OCI-LY7 (cell line): ENCODE measurements around the gene SLC30A7. TPM values are rescaled to one million over a fixed set of nuclear protein-coding genes. Genes with fewer than 3 reads are reported as not detected.
"Not testable (repeated sequence)": the region's sequence is repeated elsewhere in the genome, so short reads cannot be mapped to it uniquely, and the experiment has no call there.

Experiments used
- BruUV-seq: library from RNA; stranded (reverse); fragments of 400-500 nt; replicated peaks from 2 replicates; lab custom pipeline; 2021; lab: Mats Ljungman, UMichigan
- CTCF ChIA-PET: fragments of 300-600 bp; sonication (Branson Sonifier 250); formaldehyde crosslinking; loops from one replicate; lab custom pipeline; 2022; ENCODE audit warnings: antibody characterized with exemption; ENCODE audit not compliant: unreplicated experiment; lab: Charles Lee
- POLR2A ChIA-PET: fragments of 300-600 bp; sonication (Branson Sonifier 250); formaldehyde crosslinking; loops from one replicate; lab custom pipeline; 2022; ENCODE audit warnings: antibody characterized with exemption; lab: Charles Lee
- DNase-seq: peaks from one replicate; pipeline ENCODE4 v3.0.0-alpha.2; 2015; ENCODE audit warnings: low spot score
- H2AFZ ChIP-seq: fragments of 200-600 bp; sonication (generic), shearing (Covaris generic); 2 replicates; pipeline ENCODE4 v1.6.1; 2014; ENCODE audit warnings: mild to moderate bottlenecking, antibody characterized with exemption, low read length, moderate library complexity
- H3K27ac ChIP-seq: fragments of 200-600 bp; sonication (generic); 2 replicates; pipeline ENCODE4 v1.5.1; 2014; ENCODE audit warnings: mixed run types, low read depth, mild to moderate bottlenecking, moderate library complexity, low read length, inconsistent platforms; ENCODE audit not compliant: poor library complexity, severe bottlenecking
- H3K36me3 ChIP-seq: fragments of 200-600 bp; sonication (generic); 2 replicates; pipeline ENCODE4 v1.6.1; 2014; ENCODE audit warnings: mild to moderate bottlenecking, antibody characterized with exemption, low read length, moderate library complexity, mixed read lengths; ENCODE audit not compliant: insufficient read depth
- H3K4me1 ChIP-seq: fragments of 200-600 bp; sonication (generic); 2 replicates; pipeline ENCODE4 v1.5.1; 2014; ENCODE audit warnings: mild to moderate bottlenecking, low read length; ENCODE audit not compliant: insufficient read depth, poor library complexity, severe bottlenecking
- H3K4me2 ChIP-seq: fragments of 200-600 bp; sonication (generic); 2 replicates; pipeline ENCODE4 v1.6.1; 2014; ENCODE audit warnings: mild to moderate bottlenecking, low read length
- H3K4me3 ChIP-seq: fragments of 200-600 bp; sonication (generic); 2 replicates; pipeline ENCODE4 v1.5.1; 2014; ENCODE audit warnings: mild to moderate bottlenecking, low read depth, low read length; ENCODE audit not compliant: poor library complexity, severe bottlenecking
- H3K79me2 ChIP-seq: fragments of 200-600 bp; sonication (generic); 2 replicates; pipeline ENCODE4 v1.6.1; 2016; ENCODE audit warnings: low read depth, mild to moderate bottlenecking, low read length, moderate library complexity, mixed read lengths; ENCODE audit not compliant: insufficient read depth
- H3K9me2 ChIP-seq: fragments of 200-600 bp; sonication (generic); 2 replicates; pipeline ENCODE4 v1.6.1; 2016; ENCODE audit warnings: mild to moderate bottlenecking, low read length, mixed read lengths; ENCODE audit not compliant: insufficient read depth
- H3K9me3 ChIP-seq: fragments of 200-600 bp; sonication (generic); 2 replicates; pipeline ENCODE4 v1.6.1; 2014; ENCODE audit warnings: mild to moderate bottlenecking, mixed run types, low read length, mixed read lengths
- H4K20me1 ChIP-seq: fragments of 200-600 bp; sonication (generic); 2 replicates; pipeline ENCODE4 v1.6.1; 2014; ENCODE audit warnings: mild to moderate bottlenecking, antibody characterized with exemption, low read length, moderate library complexity, mixed read lengths; ENCODE audit not compliant: insufficient read depth
- EZH2phosphoT487 ChIP-seq: fragments of 200-600 bp; sonication (generic); IDR thresholded peaks from 2 replicates; pipeline ENCODE4 v1.6.1; 2018; ENCODE audit warnings: low read depth, borderline replicate concordance, mild to moderate bottlenecking, mixed run types, antibody characterized with exemption, low read length, moderate library complexity, mixed read lengths
- intact Hi-C: fragments of 100-400 bp; cut with micrococcal nuclease; formaldehyde crosslinking; loops from one replicate; pipeline ENCODE4 v1.10.0; 2022; ENCODE audit not compliant: unreplicated experiment
- total RNA-seq, 2 experiments: library from RNA; depleted of rRNA in 1 of 2; stranded (reverse); fragments of >200 nt in 1 of 2; shearing (Covaris generic) in 1 of 2; gene quantifications; 2 replicates each; pipeline ENCODE4 v1.2.3, GENCODE V29; 2014 to 2022
- TF ChIP-seq, protein P1 (sequence below): fragments of 200-600 bp; sonication (generic); conservative IDR thresholded peaks from 2 replicates; pipeline ENCODE4 v1.5.1; 2014; ENCODE audit warnings: mild to moderate bottlenecking, antibody characterized with exemption, low read length, moderate library complexity, mixed read lengths

The SLC30A7 gene
- total RNA-seq, 2 experiments from 2014 or later = 8.6 to 15.3 TPM

DNA sequence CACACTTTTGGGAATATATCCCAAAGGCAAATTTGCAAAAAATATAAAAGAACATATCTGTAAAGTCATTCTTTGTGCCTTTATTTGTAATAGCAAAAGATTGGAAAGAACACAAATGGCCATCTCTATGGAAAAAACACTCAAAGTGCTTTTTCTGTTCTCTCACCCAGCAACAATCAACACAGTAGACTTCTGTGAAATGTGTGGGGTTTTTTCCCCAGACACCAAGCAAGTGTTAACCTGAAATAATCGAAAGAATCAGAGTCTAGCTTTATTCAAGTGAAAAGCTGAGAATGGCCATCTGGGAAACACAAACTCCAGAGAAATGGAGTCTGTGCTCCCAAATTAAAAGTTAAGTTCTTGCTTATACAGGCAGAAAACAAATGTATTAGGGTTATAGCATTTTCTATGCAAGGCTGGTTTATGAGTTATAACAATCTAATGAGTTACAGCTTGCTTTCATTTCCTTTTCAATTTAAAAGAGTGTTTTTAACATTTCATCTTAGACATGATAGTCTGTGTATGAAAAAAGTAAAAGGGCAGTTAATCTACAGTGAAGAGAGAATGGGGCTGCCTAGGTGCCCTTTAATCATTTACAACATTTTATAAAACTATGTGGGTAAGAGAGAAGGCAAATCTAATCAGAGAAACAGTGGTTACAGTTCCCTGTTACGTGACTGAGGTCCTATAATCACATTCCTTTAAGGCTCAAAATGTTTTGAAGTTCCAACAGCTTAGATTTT is 46.6 kb downstream of the SLC30A7 start:
- no peak overlapping the region for H3K4me3 ChIP-seq
- ChIA-PET CTCF (no interaction called here), POLR2A (interaction anchor here (0.9 kb wide), 1 partner anchor 19 kb away, joined by 7 read pairs; no protein-coding TSS in a partner anchor)
- no peaks in the 10 kb centered on the region for H3K79me2 ChIP-seq
- H3K9me2 ChIP-seq = no peaks in the 10 kb centered on the region
- TF ChIP-seq, protein P1, sequence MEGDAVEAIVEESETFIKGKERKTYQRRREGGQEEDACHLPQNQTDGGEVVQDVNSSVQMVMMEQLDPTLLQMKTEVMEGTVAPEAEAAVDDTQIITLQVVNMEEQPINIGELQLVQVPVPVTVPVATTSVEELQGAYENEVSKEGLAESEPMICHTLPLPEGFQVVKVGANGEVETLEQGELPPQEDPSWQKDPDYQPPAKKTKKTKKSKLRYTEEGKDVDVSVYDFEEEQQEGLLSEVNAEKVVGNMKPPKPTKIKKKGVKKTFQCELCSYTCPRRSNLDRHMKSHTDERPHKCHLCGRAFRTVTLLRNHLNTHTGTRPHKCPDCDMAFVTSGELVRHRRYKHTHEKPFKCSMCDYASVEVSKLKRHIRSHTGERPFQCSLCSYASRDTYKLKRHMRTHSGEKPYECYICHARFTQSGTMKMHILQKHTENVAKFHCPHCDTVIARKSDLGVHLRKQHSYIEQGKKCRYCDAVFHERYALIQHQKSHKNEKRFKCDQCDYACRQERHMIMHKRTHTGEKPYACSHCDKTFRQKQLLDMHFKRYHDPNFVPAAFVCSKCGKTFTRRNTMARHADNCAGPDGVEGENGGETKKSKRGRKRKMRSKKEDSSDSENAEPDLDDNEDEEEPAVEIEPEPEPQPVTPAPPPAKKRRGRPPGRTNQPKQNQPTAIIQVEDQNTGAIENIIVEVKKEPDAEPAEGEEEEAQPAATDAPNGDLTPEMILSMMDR = no peak
- no peak for TF ChIP-seq EZH2phosphoT487
- H3K27ac ChIP-seq = no peak overlapping the region
- intact Hi-C loops = no loop called here
- peaks cover 34% of the 10 kb centered on the region for H3K36me3 ChIP-seq
- H4K20me1 ChIP-seq = no peaks in the 10 kb centered on the region
- no peaks in the 10 kb centered on the region for H3K4me1 ChIP-seq
- no TSS peak for BruUV-seq
- H2AFZ ChIP-seq = no peak overlapping the region
- no peaks in the 10 kb centered on the region; the same call in 1 of the 2 replicates for H3K9me3 ChIP-seq
- no peak for DNase-seq
- no peak overlapping the region for H3K4me2 ChIP-seq

DNA sequence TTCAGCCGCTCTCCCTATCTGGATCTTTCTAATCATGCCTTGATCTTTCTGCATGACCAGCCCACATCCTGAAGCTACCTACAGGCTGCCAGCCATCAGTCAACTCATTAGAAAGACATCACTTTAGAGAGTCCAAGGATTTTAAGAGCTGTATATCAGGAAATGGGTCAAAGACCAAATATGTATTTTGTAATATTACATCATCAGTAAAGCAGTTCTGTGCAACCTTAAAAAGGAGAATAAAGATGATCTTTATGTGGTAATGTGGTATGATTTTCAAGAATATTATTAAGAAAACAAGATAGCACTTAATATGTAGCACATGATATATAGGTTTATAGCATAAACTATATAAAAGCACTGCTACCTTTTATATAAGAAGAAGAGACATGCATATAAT is 47.6 kb downstream of the SLC30A7 start:
- no peaks in the 10 kb centered on the region for H3K9me2 ChIP-seq
- BruUV-seq = no TSS peak
- peaks cover 26% of the 10 kb centered on the region for H3K36me3 ChIP-seq
- no peaks in the 10 kb centered on the region for H4K20me1 ChIP-seq
- H3K4me1 ChIP-seq = no peaks in the 10 kb centered on the region
- no peak overlapping the region for H2AFZ ChIP-seq
- TF ChIP-seq EZH2phosphoT487 = no peak
- TF ChIP-seq, protein P1 = no peak
- H3K4me2 ChIP-seq = no peak overlapping the region
- POLR2A ChIA-PET = interaction anchor here (0.9 to 1.0 kb wide), 2 partner anchors 18 to 31 kb away, joined by 3 to 7 read pairs; no protein-coding TSS in a partner anchor
- no peak overlapping the region for H3K27ac ChIP-seq
- no peaks in the 10 kb centered on the region for H3K79me2 ChIP-seq
- H3K9me3 ChIP-seq = no peaks in the 10 kb centered on the region
- no peak overlapping the region for H3K4me3 ChIP-seq
- CTCF ChIA-PET = no interaction called here
- no peak for DNase-seq
- intact Hi-C loops = no loop called here

DNA sequence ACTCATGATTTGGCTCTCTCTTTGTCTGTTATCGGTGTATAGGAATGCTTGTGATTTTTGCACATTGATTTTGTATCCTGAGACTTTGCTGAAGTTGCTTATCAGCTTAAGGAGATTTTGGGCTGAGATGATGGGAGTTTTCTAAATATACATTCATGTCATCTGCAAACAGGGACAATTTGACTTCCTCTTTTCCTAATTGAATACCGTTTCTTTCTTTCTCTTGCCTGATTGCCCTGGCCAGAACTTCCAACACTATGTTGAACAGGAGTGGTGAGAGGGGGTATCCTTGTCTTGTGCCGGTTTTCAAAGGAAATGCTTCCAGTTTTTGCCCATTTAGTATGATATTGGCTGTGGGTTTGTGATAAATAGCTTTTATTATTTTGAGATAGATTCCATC is 50.2 kb downstream of the SLC30A7 start:
- H3K4me2 ChIP-seq, H3K9me2 ChIP-seq, intact Hi-C loops, BruUV-seq, H3K4me3 ChIP-seq, H2AFZ ChIP-seq, H3K79me2 ChIP-seq, H4K20me1 ChIP-seq, H3K9me3 ChIP-seq, DNase-seq, CTCF ChIA-PET, H3K27ac ChIP-seq: not testable (repeated sequence)
- peaks cover 25% of the 10 kb centered on the region for H3K36me3 ChIP-seq
- POLR2A ChIA-PET = interaction anchor here (1.9 kb wide), 1 partner anchor 9 kb away, joined by 5 read pairs; no protein-coding TSS in a partner anchor
- H3K4me1 ChIP-seq = peaks cover 13% of the 10 kb centered on the region

DNA sequence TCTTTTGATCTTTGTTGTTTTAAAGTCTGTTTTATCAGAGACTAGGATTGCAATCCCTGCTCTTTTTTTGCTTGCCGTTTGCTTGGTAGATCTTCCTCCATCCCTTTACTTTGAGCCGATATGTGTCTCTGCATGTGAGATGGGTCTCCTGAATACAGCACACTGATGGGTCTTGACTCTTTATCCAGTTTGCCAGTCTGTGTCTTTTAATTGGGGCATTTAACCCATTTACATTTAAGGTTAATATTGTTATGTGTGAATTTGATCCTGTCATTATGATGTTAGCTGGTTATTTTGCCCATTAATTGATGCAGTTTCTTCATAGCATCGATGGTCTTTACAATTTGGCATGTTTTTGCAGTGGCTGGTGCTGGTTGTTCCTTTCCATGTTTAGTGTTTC is 51.9 kb downstream of the SLC30A7 start:
- POLR2A ChIA-PET, H3K27ac ChIP-seq, H3K4me3 ChIP-seq, BruUV-seq, intact Hi-C loops, H4K20me1 ChIP-seq, H3K4me2 ChIP-seq, H3K79me2 ChIP-seq, H3K9me2 ChIP-seq, H2AFZ ChIP-seq, DNase-seq, H3K9me3 ChIP-seq, CTCF ChIA-PET: not testable (repeated sequence)
- Histone ChIP-seq H3K4me1 (peaks cover 13% of the 10 kb centered on the region), H3K36me3 (peaks cover 35% of the 10 kb centered on the region)
